NCI-H2171 (cell line): ENCODE measurements around the gene CYP26B1.

Source experiments
- DNase-seq: peaks from one replicate; lab custom pipeline; 2025; lab: John Stamatoyannopoulos, UW

CYP26B1 gene

GRCh38 chr2:72141032-72141645 is 6.5 kb downstream of the CYP26B1 start:
- DNase-seq, result no peak

- no peak for DNase-seq
Observed at GRCh38 chr2:72140621-72140960, 7.1 kb downstream of the CYP26B1 start.

- no peak for DNase-seq
Observed at GRCh38 chr2:72139874-72140620, 7.6 kb downstream of the CYP26B1 start.

- DNase-seq, result no peak
Observed at GRCh38 chr2:72139471-72139873, 8.2 kb downstream of the CYP26B1 start.

GRCh38 chr2:72138921-72139381 is 8.7 kb downstream of the CYP26B1 start:
- no peak for DNase-seq

- DNase-seq, result no peak
Observed at GRCh38 chr2:72138011-72138881, 9.4 kb downstream of the CYP26B1 start.

- no peak for DNase-seq
Observed at GRCh38 chr2:72137498-72138010, 10.1 kb downstream of the CYP26B1 start.

- DNase-seq, result no peak
Observed at GRCh38 chr2:72136933-72137497, 10.6 kb downstream of the CYP26B1 start.

- DNase-seq, result no peak
Observed at GRCh38 chr2:72136331-72136730, 11.3 kb downstream of the CYP26B1 start.

GRCh38 chr2:72135921-72136320 is 11.7 kb downstream of the CYP26B1 start:
- DNase-seq, result no peak

- DNase-seq, result no peak
Observed at GRCh38 chr2:72134997-72135800, 12.5 kb downstream of the CYP26B1 start.

- no peak for DNase-seq
Observed at GRCh38 chr2:72134408-72134996, 13.2 kb downstream of the CYP26B1 start.

GRCh38 chr2:72133721-72134407 is 13.8 kb downstream of the CYP26B1 start:
- no peak for DNase-seq

- DNase-seq, result no peak
Observed at GRCh38 chr2:72132981-72133720, 14.5 kb downstream of the CYP26B1 start.

GRCh38 chr2:72131916-72132841 is 15.5 kb downstream of the CYP26B1 start:
- no peak for DNase-seq

GRCh38 chr2:72131371-72131891 is 16.2 kb downstream of the CYP26B1 start:
- no peak for DNase-seq

GRCh38 chr2:72130659-72131360 is 16.9 kb downstream of the CYP26B1 start:
- DNase-seq, result no peak
